Effector CD4-positive, alpha-beta T cell (primary cell): ENCODE results near the gene LRP11.
"Not testable (repeated sequence)": the region's sequence is repeated elsewhere in the genome, so short reads cannot be mapped to it uniquely, and the experiment has no call there.

Experiments used
- DNase-seq: peaks from one replicate; pipeline ENCODE4 v3.0.0-alpha.2; 2020
- total RNA-seq: gene quantifications from one replicate; lab custom pipeline; 2026; lab: John Stamatoyannopoulos, UW

LRP11 gene, protein sequence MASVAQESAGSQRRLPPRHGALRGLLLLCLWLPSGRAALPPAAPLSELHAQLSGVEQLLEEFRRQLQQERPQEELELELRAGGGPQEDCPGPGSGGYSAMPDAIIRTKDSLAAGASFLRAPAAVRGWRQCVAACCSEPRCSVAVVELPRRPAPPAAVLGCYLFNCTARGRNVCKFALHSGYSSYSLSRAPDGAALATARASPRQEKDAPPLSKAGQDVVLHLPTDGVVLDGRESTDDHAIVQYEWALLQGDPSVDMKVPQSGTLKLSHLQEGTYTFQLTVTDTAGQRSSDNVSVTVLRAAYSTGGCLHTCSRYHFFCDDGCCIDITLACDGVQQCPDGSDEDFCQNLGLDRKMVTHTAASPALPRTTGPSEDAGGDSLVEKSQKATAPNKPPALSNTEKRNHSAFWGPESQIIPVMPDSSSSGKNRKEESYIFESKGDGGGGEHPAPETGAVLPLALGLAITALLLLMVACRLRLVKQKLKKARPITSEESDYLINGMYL
- 0.94 reads per million for total RNA-seq

DNA sequence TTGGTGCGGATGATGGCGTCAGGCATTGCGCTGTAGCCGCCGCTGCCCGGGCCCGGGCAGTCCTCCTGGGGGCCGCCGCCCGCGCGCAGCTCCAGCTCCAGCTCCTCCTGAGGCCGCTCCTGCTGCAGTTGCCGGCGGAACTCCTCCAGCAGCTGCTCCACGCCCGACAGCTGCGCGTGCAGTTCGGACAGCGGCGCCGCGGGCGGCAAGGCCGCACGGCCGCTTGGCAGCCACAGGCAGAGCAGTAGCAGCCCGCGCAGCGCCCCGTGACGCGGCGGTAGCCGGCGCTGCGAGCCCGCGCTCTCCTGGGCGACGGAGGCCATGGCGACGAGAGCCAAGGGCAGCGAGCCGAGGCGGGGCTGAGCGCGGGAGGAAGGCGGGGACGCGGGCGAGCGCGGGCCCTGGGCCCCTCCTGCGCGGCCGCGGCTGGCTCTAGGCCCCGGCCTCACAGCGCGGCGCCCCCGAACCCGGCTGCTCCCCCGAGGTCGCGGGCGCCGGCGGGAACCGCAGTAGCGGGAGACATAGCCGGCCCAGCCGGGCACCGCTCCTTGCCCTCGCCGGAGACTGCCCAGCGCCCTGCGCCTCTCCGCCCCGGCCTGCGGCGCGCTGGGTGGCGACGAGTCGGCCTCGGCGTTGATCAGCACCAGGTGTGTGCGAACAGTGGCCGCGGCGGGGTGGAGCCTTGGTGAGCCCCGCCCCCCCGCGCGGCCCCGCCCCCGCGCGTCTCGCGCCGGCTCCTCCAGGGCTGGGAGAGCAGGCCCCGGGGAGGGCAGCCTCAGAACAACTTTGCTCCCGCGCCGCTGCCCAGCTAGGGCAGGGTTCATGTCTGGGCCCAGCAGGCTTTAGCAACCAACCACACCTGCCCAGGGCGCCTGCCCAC, at the start of gene LRP11:
Gene LRP11, minus strand, starts transcription at position 662 of the 880 bp plus-strand sequence. Its CDS starts 339 bp downstream, at position 323.
- DNase-seq: peak; percentile 73

DNA sequence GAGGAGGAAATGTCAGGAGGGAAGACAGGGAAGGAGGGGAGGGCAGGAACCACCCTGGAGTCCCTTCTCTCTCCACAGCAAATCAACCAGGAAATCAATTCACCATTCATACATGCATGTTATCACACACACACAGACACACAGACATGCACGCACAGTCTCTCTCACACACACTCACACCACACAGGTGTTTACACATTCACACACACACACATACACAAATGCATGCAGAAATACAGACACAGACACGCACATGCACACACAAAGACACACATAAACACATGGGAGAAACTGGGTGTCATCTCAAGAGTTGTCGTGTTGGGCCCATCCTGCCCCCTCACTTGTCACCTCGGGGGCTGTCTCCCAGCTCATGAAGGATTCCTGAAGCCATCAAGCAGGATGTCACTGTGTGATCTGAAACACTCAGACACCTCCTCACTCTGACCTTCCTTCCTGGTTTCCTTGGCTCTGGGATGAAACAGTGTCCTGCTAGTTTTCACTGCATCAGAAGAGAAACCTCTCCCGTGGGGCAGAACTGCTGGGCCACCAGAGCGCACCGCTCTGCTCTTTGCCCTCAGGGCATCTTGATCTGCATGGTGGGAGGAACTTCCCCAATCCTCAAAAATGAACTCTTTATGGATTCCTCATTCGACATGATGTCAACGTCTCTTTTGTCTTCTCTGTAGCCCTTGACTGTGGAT, 49.5 kb upstream of the LRP11 start:
- no peak for DNase-seq

DNA sequence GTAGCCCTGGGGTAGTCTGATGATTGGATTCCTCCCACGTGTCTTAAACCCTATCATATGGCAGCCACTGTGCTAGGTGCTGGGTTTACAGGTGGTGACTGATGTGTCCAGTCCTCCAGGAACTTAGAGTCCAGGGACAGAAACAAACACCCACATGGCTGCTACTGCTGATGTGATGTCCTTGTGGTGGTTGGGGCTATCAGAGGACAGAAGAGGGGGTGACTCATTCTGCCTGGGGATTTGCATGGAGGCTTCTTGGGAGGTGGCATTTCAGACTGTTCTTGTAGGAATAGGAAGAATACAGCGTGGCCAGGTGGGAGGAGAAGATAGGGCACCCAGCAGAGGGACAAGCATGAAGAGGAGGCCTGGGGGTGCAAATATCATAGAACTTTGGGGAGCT, 48.9 kb upstream of the LRP11 start:
- DNase-seq: no peak

DNA sequence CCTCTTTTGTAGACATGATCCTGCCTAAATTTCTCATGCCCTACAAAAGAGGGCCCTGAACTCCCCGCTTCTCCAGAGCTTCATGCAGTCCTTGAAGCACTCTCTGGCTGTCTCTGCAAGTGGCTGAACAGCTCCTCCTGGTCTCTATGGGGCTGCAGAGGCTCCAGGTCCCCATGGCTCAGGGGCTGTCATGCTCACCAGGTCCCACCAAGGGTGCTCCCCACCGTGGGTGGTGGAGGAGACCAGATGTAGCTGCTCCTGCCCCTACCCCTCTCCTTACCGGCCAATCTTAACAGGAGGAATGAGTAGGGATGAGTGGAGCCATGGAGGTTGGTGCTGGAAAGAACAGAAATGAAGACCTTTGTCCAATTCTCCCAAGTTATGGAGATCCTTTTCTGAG, 48.5 kb upstream of the LRP11 start:
- not testable (repeated sequence) for DNase-seq

DNA sequence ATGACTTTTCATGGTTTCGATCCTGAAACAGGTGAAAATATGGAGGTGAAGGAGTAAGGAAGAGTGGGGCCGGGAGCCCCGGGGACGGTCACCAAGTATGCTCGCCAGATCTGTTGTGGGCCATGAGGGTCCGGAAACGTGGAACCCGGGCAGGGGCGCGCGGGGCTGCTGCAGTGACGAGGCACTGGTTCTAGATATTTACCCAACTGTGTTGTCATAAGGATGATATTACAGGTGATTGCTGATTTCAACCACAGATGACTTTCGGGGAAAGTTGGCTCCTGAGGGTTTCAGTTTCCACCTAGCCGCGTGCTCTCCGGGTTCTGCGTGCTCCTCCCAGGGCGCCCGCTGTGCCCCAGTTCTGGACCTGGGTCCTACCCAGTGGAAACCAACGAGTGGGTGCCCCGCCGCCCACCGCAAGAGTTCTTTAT, 46.6 kb upstream of the LRP11 start:
- no peak for DNase-seq

DNA sequence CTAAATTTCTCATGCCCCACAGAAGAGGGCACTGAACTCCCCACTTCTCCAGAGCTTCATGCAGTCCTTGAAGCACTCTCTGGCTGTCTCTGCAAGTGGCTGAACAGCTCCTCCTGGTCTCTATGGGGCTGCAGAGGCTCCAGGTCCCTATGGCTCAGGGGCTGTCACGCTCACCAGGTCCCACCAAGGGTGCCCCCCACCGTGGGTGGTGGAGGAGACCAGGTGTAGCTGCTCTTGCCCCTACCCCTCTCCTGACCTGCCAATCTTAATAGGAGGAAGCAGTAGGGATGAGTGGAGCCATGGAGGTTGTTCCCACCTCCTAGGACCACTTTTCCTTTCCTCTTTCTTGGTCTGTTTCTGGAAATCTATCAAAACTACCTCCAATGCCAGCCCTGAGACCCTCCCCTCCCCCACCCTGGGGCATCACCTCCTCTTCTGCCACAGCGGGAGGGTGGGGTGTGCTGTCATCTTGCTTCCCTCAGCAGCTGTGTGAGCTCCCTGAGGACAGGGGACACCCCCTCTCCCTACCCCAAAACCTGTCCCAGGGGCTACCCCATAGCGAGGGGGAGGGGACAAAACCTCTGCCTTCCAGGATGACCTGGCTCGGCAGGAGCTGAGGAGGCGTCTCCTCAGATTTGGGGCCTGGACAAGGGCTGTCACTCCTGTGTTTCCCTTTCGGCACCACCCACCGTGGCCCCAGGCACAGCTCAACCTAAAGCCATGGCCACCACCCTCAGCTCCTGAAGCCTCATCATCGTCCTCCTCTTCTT, 45.7 kb upstream of the LRP11 start:
- no peak for DNase-seq

DNA sequence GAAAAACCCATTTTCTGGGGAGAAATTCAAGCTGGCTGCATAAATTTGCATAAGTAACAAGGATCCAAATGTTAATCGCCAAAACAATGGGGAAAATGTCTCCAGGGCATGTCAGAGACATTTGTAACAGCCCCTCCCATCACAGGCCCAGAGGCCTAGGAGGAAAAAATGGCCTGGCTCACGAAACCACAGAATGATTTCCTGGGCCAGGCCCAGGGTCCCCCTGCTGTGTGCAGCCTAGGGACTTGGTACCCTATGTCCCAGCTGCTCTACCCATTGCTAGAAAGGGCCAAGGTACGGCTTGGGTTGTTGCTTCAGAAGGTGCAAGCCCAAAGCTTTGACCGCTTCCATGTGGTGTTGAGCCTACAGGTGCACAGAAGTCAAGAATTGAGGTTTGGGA, 44.3 kb upstream of the LRP11 start:
- not testable (repeated sequence) for DNase-seq

DNA sequence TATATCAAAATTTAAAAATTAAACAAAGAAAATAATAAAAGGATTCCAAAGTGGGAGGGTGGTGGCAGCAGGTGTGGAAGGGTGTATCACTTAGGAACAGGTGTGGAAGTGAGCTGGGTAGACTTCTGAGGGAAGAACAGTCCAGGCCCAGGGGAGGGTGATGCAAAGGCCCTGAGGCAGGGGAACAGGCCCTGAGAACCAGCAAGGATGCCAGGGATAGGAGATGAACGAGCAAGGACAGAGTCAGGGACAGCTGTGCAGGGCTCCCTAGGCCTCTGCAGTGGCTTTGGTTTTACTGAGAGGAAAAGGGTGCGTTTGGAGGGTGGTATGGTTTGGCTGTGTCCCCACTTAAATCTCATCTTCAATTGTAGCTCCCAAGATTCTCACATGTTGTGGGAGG, 43.2 kb upstream of the LRP11 start:
- no peak for DNase-seq

DNA sequence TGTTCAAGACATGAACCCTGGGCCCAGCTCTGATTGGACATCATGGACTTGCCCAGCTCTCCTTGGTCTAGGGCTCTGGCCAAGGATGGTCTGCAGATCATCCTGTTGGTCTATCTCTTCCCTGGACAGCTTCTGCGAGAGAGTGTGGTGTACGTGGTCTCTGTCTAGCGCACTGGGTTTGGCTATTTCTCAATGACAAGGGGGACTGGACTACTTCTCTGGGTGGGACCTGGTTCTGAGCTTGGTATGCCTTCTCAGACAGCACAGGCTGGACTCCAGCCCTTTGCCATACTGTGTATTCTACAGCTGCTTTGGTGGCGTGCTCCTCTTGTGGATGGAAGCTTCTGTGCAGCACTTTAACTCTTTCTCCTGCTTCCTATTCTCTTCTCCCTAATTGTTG, 42.2 kb upstream of the LRP11 start:
- no peak for DNase-seq

DNA sequence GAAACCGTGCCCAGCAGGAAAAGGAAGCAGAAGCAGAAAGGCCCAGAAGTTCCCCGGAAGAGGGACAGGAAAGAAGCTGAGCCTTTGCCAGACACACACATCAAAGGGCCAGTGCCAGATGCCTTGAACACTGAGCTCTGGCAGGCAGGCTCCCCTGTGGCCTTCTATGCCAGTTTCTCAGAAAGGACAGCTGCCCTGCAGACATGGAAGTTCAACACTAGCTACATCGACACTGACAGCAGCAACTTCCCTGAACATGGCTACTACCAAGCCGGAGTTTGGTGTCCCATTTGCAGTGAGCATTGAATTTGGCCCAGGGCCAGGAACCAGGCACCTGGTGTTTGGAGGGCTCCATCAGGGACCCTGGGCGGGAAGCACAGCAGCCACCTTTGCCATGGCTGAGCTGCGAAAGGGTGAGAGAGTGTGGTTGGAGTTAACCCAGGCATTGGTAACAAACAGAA, 41.8 kb upstream of the LRP11 start:
- DNase-seq: no peak

DNA sequence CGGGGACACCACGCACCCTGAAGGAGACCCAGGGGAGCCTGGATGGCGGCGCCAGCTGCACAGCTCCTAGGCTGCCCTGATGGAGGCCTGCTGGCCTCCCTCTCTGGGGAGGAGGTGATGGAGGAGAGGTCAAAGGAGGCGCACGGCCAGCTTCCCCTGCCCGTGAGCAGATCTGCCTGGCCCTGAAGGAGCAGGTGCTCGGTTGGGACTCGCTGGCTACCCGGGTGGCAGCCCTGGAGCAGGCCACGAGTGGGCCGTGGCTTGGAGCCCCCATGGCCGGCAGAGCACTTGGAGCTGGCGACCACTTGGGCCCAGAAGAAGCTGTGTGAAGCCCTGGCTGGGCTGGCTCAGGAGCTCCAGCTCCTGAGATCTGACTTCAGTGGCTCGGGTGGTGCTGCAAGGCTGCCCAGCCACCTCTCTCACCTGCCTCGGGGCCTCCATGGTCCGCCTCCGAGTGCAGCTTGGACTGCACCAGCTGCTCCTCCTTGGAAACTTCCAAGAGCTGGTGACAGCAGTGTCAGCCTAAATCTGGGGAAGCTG, 41.3 kb upstream of the LRP11 start:
- DNase-seq: no peak

DNA sequence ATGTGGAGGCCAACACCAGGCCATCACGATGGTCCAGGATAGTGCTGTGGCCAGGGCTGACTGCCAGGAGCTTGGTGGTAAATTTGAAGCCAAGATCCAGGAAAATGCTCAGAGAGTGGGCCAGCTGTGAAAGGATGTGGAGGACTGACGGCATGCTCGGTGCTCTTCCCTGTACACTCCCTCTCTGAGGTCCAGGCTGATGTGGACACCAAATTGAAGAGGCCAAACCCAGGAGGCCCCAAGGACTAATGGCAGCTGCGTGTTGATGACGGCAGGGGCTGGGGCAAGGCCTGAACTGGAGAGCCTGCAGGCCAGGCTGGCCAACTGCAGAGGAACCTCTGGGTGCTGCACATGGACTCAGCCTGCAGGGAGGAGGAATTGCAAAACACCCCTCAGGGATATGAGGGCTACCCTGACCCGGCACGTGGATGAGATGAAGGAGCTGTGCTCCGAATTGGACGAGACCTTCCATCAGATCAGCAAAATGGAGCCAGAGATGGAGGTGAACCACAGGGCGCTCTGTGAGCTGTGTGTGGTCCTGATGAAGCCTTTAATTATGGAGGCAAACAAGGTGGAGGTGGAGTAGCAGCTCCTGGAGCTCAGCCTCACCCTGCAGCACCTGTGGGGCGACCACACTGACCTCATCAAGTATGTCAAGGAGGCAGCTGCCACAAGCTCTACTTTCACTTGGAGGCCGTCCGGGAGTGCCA, 40.7 kb upstream of the LRP11 start:
- no peak for DNase-seq

DNA sequence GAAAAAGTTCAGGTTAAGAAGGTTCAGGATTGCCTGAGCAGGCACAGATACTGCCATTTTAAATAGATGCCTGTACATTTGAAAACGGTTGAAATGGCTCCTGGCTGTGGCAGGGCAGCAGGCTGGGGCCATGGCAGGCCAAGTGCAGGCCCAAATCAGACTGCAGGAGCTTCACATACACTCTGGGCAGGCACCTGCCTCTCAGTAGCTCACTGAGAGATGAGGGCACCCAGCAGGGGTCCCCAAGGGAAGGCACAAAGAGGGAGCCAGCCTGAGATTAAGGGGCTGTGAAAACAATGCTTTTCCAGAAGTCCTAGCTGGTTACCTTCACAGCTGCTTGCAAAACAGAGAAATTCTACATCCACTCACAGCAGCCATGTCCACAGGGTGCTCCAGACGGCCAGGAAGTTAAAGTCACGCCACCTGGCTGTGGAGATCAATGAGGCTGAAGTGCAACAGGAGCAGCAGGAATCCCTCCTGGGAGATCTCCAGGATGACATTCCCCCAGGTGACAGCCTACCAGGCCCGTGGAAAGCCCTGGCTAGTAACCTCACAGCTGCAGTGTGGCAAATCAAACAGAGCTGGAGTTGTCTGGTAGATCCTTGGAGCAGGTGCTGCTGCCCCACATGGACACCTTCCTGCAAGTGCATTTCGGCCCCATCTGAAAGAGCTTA, 39.9 kb upstream of the LRP11 start:
- no peak for DNase-seq

DNA sequence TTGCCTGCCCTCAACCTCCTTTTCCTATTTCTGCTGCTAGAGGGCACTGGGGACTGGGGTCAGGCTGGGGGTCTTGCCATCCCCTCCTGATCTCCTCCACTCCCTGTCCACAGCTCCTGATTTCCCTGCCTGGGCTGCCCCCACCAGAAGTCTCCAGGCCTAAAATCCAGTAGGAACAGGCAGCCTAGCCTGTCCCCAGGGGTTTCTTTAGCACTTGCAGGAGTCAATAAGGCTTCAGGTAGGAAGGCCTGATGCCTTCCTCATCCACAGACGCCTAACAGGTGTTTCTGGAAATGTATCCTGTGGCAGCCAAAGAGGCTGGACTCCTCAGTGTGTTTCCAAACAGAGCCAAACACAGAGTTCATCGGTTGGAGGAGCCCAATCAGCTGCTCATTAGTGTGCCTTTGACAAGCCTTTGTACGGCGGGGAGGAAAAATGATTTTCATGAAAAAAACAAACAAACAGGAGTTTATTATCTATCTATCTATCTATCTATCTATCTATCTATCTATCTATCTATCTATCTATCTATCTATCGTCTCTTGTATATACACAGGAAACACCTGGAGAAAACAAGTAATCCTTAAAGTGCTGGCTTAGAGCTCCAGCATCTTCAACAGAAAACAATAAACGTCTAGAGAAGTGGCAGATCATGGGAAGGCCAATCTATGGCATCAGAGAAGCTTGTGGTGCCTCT, 37.4 kb upstream of the LRP11 start:
- no peak for DNase-seq

DNA sequence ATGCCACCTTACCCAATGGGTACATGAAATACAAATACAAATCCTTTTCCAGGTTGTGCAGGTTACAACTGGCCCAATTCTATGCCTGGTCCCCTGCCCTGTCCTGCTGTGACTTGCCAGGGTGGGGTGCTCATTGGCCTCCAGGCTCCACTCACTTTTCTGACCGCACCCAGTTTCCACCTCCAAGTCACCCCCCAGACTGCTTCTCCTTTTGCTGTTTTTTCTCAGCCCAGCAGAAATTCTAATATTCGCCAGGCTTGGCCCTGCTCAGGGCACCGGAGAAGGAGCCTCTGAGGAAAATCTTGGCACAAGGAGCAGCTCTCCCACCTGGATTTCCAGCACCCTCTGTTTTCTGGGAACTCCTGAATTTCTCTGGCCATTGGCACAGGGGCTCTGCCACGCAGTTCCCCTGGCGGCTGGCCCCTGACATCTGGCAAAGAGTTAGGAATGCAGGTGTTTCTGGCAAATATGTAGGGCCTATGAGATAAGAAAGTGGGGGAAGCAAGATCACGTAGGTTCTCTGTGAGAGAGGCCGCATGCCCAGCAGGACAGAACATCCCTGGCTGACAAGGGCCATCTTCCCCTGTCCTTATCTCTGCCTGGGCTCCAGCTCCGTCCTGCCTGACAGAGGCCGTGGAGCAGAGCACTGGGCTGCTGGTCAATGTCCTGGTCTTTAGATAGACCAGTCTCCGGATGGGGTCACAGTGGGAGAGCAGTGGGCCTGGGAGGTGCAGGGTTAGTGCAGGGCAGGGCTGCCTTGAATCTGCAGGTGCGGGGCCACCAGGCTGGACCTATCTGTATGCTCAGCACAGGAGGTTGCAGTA, 36.7 kb upstream of the LRP11 start:
- DNase-seq: no peak

DNA sequence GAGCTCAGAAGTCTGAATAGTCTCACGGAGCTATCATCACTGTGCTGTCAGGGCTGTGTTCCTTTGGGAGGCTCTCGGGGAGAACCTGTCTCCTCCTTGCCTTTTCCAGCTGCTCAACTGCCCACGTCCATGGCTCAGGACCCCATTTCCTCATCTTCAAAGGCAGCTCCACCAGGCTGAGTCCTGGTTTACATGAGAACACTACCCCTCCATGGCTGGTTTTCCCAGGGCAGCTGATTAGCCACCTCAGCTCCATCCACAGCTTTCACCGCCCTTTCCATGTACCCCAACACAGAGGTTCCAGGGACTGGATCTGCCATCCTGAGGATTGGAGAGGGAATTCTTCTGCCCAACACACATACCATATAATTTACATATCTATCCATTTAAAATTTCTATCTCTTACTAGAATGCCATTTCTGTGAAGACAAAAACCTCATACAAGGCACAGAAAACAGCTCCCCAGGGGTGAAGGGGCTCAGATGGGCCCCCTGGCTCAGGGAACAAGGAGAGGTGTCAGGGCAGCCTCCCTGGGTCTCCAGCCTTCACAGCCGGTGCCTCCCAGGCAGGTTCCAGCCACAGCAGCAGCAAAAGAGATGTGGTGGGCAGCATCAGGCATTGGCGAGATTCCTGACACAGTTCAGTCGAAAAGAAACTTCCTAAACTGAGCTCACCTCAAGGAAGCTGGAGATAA, 35.9 kb upstream of the LRP11 start:
- DNase-seq: no peak

DNA sequence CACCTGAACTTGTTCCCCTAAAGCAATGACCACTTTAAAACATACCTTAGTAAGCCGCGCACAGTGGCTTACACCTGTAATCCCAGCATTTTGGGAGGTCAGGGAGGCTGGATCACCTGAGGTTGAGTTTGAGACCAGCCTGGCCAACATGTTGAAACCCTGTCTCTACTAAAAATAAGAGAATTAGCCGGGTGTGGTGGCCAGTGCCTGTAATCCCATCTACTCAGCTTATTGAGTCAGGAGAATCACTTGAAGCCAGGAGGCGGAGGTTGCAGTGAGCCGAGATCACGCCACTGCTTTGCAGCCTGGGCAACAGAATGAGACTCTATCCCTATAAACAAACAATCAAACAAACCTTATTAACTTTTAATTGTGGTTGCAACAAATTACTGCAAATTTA, 35.3 kb upstream of the LRP11 start:
- DNase-seq: no peak

DNA sequence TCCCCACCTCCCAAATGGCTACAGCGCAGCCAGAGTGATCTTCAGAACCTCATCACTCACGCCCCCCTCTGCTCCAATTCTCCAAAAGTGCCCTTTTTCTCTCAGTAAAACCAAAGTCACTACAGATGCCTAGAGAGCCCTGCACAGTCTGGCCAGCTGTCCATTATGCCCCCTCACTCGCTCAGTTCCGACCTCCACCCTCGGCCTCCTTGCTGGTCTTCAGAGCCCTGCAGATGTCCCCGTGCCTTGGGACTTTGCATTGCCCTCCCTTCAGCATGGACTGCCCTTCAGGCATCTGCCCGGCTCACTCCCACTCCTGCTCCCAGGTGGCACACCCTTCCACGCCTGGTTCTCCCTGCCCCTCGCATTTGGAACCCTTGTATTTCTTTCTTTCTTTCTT, 34.8 kb upstream of the LRP11 start:
- no peak for DNase-seq
